Measurements from ENCODE around the gene ABCG2.
"Not testable (repeated sequence)": the region's sequence is repeated elsewhere in the genome, so short reads cannot be mapped to it uniquely, and the experiment has no call there.

The ABCG2 gene

DNA sequence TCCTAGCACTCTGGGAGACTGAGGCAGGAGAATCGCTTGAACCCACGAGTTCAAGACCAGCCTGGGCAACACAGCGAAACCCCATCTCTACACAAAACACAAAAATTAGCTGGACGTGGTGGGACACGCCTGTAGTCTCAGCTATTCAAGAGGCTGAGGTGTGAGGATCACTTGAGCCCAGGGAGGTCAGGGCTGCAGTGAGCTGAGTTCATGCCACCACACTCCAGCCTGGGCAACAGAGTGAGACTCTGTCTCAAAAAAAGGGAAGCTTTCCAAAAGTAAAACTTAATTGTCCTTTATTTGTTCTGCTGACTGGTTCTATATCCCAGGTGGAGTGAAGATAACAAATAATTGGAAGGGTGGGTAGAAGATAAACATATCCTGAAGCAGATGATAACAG lies 45.6 kb downstream of the ABCG2 start:
- DNase-seq (ENCODE audit: low read depth, low spot score), result no peak

DNA sequence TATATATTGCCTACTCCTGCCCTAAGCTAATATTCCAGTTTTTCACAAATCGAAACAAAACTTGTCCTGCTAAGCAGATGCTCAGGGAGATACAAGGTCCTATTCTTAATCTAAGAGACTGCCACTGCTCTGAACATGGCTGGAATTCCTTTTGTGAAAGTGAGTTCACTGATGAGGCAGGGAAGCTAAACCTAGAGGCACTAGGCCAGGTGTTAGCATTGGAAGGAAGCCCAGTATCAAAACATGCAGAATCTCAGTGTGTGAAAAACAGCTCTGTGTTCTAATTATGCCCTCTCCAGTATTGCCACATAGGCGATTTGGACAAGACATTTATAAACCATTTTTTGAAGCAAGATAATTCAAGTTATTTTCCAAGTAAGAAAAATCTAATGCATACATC lies 47.6 kb downstream of the ABCG2 start:
- no peak for DNase-seq (ENCODE audit: low read depth, low spot score)

DNA sequence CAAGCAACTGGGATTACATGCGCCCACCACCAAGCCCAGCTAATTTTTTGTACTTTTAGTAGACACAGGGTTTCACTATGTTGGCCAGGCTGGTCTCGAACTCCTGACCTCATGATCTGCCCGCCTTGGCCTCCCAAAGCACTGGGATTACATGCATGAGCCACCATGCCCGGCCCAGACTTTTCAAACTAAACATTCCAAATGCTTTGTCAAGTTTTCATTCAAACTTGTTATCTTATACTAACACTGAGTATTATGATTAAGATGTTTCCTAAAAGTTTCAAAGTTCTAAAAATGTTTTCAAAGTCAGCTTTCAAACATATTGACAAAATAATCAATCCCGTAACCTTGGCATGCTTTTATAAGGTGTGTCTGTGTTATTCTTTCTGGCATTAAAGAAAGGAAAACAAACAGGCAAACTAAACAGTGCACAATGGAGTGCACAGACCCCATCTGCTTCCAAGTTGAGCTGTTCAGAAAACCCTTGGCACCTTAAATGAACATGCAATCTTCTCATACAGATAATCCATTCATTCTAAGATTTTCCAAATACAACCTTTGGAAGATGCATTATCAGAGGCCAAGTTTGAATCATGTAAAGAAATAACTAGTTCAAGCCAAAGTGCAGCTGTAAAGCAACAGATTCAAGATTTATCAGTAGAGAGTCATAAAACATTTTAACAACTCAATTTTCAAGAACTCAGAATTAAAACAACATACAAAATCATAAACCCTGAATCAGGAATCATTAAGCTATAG lies 49.1 kb downstream of the ABCG2 start:
- no peak for DNase-seq (ENCODE audit: low read depth, low spot score)

DNA sequence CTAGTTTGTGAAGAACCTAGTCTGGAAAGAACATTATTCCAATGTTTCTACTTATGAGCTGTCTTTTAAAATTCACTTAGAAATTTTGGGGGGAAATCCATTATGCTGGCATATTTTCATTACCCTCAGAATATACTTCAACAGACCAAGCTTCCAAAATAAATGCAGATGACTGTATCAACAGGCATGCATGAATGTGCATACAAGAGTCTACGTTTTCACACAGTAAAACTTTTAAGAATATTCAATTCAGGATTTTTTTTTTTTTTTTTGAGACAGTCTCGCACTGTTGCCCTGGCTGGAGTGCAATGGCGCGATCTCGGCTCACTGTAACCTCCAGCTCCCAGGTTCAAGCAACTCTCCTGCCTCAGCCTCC lies 49.7 kb downstream of the ABCG2 start:
- no peak for DNase-seq (ENCODE audit: low read depth, low spot score)

DNA sequence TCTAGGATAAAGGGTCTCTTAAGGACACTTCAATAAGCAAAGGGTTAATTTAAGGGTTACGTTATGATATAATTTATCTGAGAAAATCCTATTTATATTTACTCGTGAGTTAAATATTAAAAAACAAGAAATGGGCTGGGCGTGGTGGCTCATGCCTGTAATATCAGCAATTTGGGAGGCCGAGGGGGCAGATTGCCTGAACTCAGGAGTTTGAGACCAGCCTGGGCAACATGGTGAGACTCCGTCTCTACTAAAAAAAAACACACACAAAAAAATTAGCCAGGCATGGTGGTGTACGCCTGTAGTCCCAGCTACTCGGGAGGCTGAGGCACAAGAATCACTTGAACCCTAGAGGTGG lies 50.4 kb downstream of the ABCG2 start:
- not testable (repeated sequence) for DNase-seq (ENCODE audit: low read depth, low spot score)

DNA sequence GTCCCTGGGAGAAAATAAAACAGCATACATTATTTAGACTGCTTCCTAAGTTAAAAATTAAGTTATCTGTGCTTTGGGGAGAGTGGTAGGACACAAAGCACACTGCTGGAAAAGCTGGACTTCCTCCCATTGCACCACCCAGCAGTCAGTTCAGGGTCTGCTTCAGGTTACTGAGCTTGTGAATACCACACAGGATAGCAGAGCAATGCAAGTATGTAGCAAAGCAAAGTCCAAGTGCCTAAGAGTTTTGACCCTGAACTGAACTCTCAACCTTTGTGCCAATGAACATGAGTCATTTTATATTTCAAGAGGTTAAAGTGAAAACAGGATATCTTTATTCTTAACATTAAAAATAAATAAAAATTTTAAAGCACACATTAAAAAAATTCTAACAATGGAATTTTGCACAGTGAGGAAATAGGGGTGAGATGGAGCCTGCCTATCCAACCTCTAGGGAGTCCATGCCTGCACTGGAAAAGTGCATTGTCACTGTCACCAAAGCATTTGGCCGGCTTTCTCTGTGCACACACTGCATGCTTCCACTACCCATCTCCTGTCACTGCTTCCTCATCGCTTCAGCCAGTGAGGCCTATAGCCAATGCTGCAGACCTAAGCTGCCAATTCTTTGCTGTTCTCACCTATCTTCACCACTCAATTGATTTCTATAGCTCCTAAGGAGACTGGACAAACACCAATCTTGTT lies 50.9 kb downstream of the ABCG2 start:
- no peak for DNase-seq (ENCODE audit: low read depth, low spot score)

DNA sequence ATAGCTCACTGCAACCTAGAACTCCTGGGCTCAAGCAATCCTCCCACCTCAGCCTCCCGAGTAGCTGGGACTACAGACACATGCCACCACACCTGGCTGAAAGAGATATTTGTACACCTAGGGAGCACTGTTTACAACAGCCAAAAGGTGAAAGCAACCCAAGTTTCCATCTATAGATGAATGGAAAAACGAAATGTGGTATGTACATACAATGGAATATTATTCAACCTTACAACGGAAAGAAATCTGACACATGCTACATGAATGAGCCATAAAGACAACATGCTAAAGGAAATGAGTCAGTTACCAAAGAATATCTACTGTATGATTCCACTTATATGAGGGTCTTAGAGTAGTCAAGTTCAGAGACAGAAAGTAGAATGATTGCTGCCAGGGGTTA lies 52.2 kb downstream of the ABCG2 start:
- no peak for DNase-seq (ENCODE audit: low read depth, low spot score)

DNA sequence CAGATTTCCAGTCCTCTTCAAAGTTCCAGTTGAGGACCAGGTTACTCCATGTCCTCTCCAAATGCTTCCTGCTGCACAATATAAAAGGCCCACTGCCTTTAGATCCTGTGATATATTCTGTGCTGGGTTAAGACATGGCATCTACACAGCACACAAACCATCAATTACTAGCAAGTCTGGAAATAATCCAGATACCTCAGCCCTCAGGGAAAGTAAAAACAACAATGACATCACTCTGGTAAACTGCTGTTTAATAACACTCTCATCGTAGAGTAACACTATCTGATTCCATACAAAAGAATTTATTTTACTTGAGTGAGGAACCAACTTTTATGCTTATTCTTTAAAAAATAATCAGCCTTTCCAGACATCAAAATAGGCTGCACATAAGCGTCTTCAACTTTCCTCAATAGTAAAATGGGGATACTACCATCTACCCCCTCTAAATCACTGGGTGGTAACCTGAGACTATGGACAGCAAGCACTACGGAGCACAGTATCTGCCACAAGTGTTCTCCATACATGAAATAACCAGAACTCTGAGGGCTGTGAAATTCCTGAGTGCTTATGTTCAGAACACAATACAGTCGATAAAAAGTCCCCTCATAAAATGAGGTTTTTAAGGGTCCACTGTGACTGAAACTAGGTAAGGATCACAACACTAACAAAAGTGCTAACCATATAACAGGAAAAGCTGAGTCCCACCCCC lies 53.4 kb downstream of the ABCG2 start:
- no peak for DNase-seq (ENCODE audit: low read depth, low spot score)

DNA sequence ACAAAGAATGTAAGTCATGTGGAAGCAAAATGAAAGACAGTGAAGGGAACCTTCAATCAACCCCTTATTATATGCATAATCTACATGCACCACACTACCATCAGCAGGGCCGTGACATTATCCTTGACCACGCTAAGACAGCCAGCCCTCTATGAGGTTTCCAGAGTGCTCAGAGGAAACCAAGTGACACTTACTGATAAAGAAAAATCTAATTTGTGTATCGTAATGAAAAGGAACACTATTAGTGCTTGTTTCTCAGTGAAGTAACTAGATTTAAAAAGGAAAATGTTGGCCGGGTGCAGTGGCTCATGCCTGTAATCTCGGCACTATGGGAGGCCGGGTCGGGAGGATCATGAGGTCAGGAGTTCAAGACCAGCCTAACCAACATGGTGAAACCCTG lies 56.4 kb downstream of the ABCG2 start:
- no peak for DNase-seq (ENCODE audit: low read depth, low spot score)

DNA sequence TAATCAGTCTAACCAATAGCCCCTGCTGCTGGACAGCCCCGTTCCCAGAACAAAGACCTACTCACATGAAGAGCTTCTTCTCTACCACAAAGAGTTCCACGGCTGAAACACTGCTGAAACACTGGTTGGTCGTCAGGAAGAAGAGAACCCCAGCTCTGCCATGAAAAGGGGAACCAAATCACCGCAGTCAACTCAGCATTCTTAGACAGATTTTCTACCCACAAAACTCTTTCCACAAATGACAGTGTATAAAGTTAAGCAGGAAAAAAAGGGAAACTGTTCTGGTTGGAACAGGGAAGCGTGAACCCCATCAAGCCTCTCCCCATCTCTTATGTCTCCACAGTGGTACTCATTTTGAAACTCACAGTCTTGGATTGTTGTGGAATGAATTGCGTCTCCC lies 57.3 kb downstream of the ABCG2 start:
- DNase-seq (ENCODE audit: low read depth, low spot score), result no peak

DNA sequence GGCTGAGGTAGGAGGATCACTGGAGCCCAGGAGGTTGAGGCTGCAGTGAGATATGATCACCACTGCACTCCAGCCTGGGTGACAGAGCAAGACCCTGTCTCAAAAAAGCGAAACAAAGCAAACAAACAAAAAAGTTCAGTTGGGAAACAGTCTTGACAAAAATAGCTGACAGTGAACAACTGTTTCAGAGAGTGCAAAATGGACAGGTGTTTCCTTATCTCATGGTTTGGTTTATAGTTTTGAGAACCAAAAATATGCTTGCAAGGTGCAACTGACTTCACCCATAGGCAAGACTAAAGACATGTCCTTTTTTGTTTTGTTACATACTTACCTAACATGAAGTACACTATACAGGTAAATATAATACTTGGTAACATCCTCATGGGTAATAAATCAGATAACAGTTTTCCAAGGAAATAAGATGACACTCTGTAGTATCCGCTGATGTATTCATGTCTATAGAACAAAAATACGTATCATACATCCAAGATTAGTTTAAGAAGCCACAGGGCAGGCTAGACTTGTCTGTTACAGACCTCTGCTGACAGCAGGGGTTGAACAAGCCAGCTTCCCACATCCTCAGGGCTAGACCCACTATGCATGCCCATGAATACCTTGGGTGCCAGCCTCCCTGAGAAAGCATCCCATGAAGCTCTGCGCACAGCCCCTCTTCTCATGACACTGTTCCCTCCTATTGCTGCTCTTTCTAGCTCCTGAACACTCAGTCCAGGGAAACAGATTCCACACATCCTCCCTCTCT lies 59.3 kb downstream of the ABCG2 start:
- DNase-seq (ENCODE audit: low read depth, low spot score), result no peak

DNA sequence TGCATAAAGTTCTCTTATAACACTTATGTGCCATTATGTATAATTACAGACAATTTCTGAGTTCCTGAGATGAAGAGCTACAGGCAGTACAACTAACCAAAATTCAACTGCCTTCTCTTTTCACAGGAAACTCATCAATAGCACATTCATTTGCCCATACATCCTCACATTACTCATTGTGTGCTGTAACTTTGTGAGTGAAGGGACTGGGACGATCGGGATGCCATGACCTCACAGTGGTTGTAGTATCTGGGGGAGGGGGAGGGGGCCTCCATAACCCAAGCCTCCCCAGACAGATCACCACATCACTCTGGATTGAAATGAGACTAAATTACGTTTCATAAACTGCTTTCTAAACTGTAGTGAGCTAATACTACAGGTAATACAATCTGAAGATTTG lies 60.7 kb downstream of the ABCG2 start:
- DNase-seq (ENCODE audit: low read depth, low spot score), result no peak

DNA sequence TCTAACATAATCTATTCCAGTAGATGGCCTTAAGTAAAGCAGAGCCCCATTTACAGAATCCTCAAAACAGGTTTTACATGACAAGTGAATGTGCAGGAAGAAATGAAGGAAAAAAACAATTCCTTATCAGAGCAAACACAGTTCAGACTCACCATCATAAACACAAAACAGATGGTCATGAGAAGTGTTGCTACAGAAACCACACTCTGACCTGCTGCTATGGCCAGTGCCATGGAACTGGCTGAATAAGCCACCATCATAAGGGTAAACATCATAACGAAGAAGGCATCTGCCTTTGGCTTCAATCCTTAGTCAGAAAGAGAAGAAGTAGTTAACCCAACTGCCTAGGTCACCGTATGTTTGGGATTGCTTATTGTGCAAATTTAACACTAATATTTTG lies 61.1 kb downstream of the ABCG2 start:
- DNase-seq (ENCODE audit: low read depth, low spot score), result no peak

DNA sequence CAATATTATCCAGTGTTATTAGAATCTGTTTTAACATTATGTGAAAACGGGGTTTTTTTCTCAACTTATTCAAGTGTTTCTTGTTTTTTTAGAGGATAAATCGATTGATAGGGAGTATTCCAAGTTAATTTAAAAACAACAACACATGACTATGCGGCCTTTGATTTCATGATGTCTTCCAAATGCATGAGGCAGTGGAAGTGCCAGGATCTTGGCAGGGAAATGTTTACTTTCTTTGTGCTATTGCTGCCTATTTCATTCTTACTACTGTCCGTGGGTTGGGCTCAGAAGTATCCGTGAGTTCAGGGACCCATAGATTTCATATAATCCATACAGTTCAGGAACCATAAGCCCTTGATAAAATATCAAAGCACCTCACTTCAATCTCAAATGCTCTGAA lies 64.6 kb downstream of the ABCG2 start:
- no peak for DNase-seq (ENCODE audit: low read depth, low spot score)

DNA sequence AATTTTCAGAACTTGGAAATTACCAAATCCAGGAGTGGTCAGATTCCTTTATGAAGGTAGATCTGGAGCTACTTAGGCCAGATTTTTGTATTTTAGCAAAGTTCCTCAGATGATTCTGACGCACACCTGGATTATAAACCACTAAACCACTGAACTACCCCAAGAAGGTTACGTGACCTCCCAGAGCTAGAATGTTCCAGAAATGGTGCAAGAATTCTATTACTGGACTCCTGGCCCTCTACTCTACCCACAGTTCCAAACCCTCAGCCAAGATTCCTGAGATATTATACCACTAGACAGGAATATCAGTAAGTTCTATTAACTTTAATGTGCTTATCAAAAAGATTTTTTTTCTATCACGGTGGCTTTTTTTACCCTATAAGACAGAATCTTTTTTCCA lies 67.1 kb downstream of the ABCG2 start:
- no peak for DNase-seq (ENCODE audit: low read depth, low spot score)

DNA sequence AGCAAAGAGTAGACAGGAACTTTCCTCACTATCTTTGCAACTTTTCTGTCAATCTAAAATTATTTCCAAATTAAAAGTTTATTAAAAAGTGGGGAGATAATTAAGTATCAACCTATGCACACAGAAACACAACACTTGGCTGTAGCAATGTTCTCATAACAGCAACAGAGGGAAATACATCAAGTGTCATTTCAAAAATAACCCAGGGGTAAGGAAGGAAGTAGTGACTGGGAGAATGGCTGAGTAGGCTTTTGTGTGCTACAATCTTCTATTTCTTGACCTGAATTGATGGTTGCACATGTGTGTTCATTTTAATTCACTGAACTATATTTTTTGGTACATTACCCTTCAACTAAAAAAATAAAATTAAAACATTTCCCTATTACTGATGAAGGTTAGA lies 67.5 kb downstream of the ABCG2 start:
- no peak for DNase-seq (ENCODE audit: low read depth, low spot score)

DNA sequence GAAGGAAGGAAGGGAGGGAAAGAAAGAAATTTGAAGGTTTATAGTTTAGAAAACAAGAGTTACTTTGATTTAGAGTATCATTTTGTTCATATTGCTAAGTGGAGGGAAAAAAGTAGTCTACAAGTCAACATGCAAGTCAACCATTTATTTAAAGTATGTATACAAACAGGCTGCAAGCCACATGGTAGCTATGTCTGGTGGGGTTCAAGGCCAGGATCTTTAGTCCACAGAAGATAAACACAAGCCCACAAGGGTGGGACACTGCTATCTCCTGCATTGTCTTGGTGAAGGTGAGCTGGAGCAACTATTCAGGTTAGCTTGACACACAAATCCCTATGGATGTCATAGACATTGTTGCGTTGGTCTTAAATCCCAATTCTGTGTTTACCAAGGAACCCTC lies 71.4 kb downstream of the ABCG2 start:
- DNase-seq (ENCODE audit: low read depth, low spot score), result no peak

DNA sequence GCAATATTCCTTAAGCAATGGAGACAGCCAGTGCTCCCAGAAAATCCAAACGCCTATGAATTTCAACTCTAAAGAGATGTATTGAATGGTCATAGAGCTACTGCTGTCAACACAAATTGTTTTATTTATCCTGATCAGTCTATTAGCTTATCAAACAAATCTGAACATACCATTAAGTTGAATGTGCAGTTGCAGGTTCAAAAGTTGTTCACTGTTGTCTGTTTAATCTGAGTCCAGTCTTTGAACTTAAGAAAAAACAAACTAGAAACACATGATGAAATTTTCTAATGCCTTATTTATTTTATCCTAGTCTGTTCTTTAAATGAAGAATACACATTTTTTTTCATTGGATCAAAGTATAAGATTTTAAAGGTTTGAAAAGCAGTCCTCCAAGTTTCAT lies 77.8 kb downstream of the ABCG2 start:
- no peak for DNase-seq (ENCODE audit: low read depth, low spot score)

DNA sequence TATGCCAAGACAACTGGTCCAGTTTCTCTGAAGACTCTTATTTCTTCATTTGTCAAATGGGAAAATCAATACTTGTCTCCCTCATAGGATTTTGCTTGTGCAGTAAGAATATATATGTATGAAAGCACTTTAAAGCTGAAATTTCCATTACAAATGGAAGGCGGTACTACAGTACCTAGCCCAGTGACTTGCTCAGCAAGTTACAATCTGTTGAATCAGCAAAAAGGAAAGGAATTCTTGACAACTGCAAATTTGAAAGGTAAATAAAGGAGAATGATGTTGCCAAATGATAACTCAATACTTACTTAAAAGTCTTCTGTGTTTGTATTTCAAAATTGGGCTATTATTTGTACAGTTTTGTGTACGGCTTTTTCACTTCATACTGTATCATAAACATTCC lies 79.9 kb downstream of the ABCG2 start:
- DNase-seq (ENCODE audit: low read depth, low spot score), result no peak

DNA sequence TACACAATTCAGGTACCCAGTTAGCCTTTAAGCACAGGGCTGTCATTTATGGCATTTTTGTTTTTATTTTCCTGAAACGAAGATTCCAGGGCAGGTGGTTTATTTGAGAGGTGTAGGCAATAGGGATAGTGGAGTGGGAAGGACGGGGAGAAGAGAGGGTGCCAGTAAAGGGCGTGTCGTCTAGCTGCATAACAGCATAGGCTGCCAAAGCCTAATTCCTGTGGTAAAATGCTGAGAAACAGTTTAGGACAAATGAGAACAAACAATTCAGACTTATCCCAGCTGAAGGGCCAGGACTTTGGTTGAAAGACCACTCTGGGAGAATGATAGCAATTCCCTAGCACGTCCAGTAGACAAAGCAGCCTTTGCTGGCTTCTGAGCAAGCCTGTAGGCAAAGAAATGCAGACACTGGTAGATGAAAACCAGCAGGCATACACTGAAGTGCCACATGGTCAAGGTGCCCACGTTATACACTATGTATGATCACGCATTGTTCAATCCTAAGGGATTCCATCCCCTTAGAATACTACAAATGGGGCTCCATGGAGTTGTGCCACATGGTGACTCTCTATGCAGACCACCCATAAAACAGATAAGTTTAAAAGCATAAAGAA lies 80.4 kb downstream of the ABCG2 start:
- no peak for DNase-seq (ENCODE audit: low read depth, low spot score)

DNA sequence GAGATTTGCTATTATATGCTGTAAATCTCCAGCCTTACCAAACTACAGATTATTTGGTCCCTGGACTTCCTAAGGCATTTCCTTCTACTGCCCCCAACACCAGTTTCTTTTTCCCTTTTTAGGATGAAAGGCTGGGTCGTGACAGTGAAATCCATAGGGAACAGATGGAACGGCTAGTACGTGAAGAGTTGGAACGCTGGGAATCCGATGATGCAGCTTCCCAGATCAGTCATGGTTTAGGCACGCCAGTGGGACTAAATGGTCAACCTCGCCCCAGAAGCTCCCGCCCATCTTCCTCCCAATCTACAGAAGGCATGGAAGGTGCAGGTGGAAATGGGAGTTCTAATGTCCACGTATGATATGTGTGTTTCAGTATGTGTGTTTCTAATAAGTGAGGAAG lies 83.1 kb downstream of the ABCG2 start:
- DNase-seq (ENCODE audit: low read depth, low spot score), result no peak

DNA sequence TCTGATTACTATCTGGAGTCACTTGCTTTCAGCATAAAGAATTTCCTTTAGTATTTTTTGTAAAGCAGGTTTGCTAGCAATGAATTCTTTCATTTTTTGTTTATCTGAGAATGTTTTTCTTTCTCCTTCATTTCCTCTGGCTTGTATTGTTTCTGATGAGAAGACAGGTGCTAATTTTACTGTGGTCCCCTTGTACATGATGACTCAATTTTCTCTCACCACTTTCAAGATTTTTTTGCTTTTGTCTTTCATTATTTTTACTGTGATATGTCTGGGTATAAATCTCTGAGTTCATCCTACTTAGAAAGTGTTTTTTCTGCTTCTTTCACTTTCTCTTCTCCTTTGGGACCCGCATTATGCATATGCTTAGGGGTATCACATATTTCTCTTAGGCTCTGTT lies 88.4 kb downstream of the ABCG2 start:
- DNase-seq (ENCODE audit: low read depth, low spot score), result no peak

Data from activated CD4-positive, CD25-positive, alpha-beta regulatory T cell treated with anti-CD3 and anti-CD28 coated beads, Interleukin-2, amount 50 U/mL, for 16 hours (primary cell).